Adipocyte (in vitro differentiated cells): ENCODE measurements around the gene KIF21B.

Source experiments
- DNase-seq: peaks from one replicate; pipeline ENCODE4 v3.0.0-alpha.2; 2015; ENCODE audit warnings: low read depth
- H3K27me3 ChIP-seq: replicated peaks from 2 replicates; pipeline ENCODE4 v1.7.0; 2013; ENCODE audit warnings: mild to moderate bottlenecking, low read length, moderate library complexity; ENCODE audit not compliant: control insufficient read depth, insufficient read depth
- H3K36me3 ChIP-seq: 2 replicates; pipeline ENCODE4 v1.7.0; 2013; ENCODE audit warnings: low read length, mild to moderate bottlenecking, moderate library complexity; ENCODE audit not compliant: control insufficient read depth, insufficient read depth, severe bottlenecking
- H3K4me1 ChIP-seq: 2 replicates; pipeline ENCODE4 v1.7.0; 2013; ENCODE audit warnings: mild to moderate bottlenecking, low read length, moderate library complexity; ENCODE audit not compliant: control insufficient read depth, insufficient read depth
- H3K4me3 ChIP-seq: 2 replicates; pipeline ENCODE4 v1.7.0; 2013; ENCODE audit warnings: mild to moderate bottlenecking, low read length, moderate library complexity
- H3K9ac ChIP-seq: 2 replicates; pipeline ENCODE4 v1.7.0; 2013; ENCODE audit warnings: mild to moderate bottlenecking, low read length, moderate library complexity
- H3K9me3 ChIP-seq: 2 replicates; pipeline ENCODE4 v1.7.0; 2013; ENCODE audit warnings: mild to moderate bottlenecking, low read length, moderate library complexity; ENCODE audit not compliant: control insufficient read depth

Gene KIF21B

DNA sequence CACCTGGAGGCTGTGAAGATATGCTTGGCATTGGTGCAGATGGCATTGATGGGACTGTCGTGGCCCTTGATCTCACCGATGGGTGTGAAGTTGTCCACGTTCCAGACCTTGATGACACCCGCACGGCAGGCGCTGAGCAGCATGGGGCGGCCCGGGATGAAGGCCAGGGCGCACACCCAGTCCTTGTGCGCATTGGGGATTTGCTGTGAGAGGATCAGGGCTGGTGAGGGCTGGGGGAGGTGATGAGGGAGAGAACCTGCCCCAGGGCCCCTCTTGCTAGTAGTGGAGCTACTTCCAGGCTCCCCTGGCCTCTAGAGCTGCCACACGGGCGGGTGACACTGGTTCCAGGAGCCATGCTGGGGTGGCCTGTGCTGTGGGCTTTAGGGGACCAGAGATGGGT lies 48.8 kb downstream of the KIF21B start:
- no peak overlapping the region for H3K9ac ChIP-seq
- DNase-seq = no peak
- no peak overlapping the region for H3K4me3 ChIP-seq
- no peaks in the 10 kb centered on the region for H3K36me3 ChIP-seq
- H3K27me3 ChIP-seq = no peaks in the 10 kb centered on the region
- H3K9me3 ChIP-seq = peaks cover 1% of the 10 kb centered on the region
- H3K4me1 ChIP-seq = no peaks in the 10 kb centered on the region

DNA sequence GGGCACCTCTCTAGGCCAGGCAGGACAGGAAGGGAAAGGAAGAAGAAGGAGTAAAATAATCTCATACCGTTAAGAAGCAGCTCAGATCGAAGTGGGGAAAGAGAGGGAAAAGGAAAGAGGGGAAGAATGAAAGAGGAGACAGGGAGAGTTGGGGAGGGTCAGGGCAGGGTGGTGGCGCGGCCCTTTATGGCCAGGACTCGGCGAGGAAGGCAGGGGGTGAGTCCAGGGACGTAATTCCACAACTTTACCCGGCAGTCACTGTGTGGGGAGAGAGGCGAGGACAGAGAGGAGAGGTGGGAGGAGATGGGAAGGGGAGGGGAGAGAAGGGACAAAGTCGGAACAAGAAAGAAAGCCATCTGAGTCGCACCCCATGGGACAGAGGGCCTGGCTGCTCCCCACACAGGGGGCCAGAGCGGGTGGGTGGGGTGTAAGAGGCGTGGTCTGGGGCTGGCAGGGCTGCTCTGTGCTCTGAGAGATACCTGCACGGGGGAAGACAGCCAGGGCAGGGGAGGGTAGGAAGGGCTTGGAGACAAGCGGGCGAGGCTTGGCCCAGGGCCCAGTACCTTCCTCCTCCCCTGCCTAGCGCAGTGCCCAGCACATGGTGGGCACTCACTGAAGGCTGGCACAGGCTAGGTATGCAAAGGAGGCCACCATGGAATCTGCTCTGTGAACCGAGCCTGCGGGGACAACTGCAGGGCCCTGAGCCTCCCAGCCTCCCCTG lies 49.4 kb downstream of the KIF21B start:
- Histone ChIP-seq H3K36me3 (no peaks in the 10 kb centered on the region), H3K27me3 (no peaks in the 10 kb centered on the region), H3K4me3 (no peak overlapping the region), H3K9me3 (no peaks in the 10 kb centered on the region), H3K9ac (no peak overlapping the region), H3K4me1 (no peaks in the 10 kb centered on the region)
- DNase-seq = no peak

DNA sequence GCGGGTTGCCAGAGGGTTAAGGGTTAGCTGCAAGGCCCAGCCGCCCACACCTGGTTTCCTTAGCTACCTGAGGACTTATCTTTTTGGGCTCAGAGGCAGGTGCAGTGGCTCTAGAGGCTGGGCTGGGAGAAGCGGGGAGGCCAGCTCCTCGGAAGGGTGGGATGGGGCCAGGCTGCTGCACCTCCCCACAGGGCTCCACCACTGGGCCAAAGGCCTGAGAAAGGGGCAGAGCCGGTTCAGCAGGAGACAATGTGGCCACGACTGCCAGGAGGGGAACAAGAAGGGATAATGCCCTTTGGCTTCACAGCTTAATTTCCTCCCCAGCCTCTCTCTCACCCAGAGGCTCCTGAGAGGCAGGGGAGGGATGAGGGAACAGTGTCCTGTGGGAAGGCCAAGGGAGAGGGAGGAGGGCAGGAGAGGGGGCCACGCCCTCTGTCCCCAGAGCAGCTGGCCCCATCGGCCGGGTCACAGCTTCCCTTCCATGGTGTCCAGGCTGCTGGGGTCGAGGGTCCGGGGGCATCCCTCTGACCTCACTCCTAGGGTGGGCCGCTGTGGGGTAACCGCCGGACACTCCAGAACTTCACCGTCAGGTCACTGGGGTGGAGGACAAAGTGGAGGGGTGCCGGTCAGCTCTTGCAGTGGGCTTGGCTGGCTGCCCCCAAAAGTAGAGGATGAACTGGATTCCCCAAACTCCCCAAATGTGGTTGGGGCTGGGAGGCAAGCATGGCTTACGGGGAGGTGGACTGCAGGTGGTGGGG lies 50.4 kb downstream of the KIF21B start:
- no peaks in the 10 kb centered on the region for H3K36me3 ChIP-seq
- no peaks in the 10 kb centered on the region for H3K4me1 ChIP-seq
- no peak for DNase-seq
- H3K9me3 ChIP-seq = no peaks in the 10 kb centered on the region
- peaks cover 4% of the 10 kb centered on the region for H3K27me3 ChIP-seq
- no peak overlapping the region for H3K4me3 ChIP-seq
- H3K9ac ChIP-seq = no peak overlapping the region

DNA sequence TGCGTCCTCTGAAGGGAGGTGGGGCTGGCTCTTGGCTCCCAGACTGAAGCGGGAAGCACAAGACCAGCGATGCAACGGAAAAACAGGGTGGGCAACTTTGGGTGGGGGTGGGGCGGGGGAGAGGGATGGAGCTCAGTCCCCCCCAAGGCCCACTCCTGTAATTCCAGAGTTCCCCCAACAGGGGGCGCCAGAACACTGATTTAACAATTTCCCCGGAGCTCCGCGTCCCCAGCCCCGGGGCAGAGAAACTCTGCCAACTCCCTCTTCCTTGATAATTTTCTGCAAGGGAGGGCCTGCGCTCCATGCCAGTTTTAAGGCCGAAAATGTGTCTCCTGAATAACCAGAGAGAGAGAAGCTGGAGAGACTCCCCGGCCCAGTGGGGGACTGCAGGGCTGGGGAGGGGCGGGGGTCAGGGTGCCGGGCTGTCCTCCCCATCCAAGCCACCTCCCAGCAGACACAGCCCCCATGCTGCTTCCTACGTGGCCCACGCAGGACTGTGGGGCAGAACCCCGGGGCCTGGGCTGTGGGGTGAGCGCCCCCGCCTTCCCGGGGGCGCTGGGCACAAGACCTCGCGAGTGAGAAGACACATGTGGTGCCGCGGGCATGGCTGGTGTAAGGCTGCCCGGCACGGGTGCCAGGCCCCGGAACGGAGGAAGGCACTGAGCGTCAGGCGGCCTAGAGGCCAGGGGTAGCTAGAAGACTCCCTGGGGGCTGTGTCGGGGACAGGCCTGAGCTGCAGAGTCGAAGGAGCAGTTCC lies 51.4 kb downstream of the KIF21B start:
- H3K9me3 ChIP-seq = no peaks in the 10 kb centered on the region
- DNase-seq = peak; percentile 83
- H3K4me1 ChIP-seq = no peaks in the 10 kb centered on the region
- H3K9ac ChIP-seq = no peak overlapping the region
- H3K4me3 ChIP-seq = no peak overlapping the region
- H3K27me3 ChIP-seq = peaks cover 4% of the 10 kb centered on the region
- H3K36me3 ChIP-seq = no peaks in the 10 kb centered on the region

DNA sequence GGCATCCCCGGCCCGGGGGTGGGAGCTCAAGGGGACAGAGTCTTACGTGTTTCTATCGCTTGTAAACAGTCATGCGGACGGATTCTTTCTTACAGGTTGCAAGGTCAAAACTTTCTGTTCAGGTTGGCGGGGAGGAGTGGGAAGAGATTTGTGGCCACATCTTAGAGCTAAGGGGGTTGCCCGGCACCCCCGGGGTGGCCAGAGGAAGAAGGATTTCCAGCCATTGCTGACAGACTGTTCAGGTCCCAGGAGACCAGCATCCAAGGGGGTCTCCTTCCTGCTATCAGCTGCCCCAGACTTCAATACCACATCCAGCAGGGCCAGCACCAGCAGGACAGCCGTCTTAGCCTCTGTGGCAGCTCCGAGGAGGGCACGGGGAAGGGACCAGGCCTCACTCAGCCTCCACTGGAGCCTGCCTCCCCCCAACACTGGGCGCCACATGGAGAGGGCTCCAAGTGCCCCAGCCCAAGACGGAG lies 52.0 kb downstream of the KIF21B start:
- H3K4me1 ChIP-seq = no peaks in the 10 kb centered on the region
- peaks cover 4% of the 10 kb centered on the region for H3K27me3 ChIP-seq
- H3K36me3 ChIP-seq = no peaks in the 10 kb centered on the region
- H3K9ac ChIP-seq = no peak overlapping the region
- no peak overlapping the region for H3K4me3 ChIP-seq
- no peak for DNase-seq
- H3K9me3 ChIP-seq = no peaks in the 10 kb centered on the region

DNA sequence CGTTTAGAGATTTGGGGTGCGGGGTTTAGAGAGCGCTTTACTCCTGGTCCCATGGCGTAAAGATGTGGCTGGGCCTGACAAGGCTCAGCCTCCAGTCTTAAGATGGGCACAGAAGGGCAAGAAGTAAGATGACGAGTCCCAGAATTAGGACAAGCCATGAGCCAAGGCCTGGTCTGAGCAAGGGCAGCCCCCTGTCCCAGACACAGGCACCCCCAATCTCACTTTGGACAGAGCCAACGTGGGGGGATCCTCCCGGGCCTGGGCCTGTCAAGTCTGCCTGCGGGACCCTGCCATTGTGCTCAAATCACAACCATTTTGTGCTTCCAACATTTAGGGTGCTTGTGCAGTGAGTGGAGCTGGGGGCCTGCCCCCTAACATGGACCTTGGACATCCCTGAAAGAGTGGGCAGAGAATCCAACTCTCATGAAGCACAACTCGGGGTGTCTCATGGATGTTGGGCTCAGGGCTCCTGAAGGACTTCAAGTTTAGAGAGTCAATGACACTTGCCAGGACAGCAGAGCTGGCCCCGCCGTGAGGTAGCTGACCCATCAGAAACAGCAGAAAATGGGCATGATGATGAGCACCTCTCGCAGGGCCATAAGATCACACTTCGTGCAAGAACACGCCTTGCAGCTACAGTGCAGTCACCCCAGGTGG lies 52.6 kb downstream of the KIF21B start:
- Histone ChIP-seq H3K36me3 (no peaks in the 10 kb centered on the region), H3K9ac (no peak overlapping the region), H3K4me1 (no peaks in the 10 kb centered on the region), H3K4me3 (no peak overlapping the region), H3K9me3 (no peaks in the 10 kb centered on the region), H3K27me3 (peaks cover 4% of the 10 kb centered on the region)
- DNase-seq = no peak

DNA sequence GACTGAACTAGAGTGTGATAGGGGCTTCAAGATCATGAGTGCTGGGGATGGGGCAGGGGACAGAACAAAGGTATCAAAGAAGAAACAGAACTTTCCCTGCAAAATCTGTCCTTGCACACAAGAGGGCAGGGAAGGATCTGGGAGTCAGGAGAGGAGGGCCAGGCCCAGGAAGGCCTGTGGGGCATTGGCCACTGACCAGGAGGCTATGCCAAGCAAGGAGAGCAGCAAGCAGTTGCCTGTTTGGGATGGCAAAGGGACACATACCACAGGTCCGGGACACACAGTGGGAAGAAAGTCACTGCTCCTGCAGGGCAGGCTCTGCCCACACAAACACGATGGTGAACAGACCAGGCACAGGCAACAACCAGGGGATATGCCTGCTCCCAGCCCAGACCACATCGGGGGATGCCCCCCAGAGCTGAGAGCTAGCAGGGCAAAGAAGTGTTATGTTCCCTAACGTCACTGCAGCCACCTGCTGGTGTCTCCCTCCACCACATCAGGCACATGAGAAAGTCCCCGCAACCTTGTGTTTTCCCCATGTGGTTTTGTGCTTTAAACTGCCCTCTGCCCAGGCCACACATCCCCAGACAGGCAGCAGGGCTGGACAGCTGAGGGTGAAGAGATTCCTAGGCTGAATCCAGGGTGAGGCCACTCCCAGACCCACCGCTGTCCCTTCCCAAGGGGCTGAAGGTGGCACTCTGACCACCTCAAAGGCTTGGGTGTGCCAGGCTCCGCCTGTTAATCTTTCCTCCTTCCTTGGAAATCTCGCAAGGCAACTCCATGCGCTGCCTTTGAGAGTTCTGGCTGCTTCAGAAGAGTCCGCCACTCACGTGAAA lies 53.6 kb downstream of the KIF21B start:
- Histone ChIP-seq H3K27me3 (peaks cover 9% of the 10 kb centered on the region), H3K4me1 (no peaks in the 10 kb centered on the region), H3K9ac (no peak overlapping the region), H3K36me3 (no peaks in the 10 kb centered on the region), H3K4me3 (no peak overlapping the region), H3K9me3 (no peaks in the 10 kb centered on the region)
- DNase-seq = no peak

DNA sequence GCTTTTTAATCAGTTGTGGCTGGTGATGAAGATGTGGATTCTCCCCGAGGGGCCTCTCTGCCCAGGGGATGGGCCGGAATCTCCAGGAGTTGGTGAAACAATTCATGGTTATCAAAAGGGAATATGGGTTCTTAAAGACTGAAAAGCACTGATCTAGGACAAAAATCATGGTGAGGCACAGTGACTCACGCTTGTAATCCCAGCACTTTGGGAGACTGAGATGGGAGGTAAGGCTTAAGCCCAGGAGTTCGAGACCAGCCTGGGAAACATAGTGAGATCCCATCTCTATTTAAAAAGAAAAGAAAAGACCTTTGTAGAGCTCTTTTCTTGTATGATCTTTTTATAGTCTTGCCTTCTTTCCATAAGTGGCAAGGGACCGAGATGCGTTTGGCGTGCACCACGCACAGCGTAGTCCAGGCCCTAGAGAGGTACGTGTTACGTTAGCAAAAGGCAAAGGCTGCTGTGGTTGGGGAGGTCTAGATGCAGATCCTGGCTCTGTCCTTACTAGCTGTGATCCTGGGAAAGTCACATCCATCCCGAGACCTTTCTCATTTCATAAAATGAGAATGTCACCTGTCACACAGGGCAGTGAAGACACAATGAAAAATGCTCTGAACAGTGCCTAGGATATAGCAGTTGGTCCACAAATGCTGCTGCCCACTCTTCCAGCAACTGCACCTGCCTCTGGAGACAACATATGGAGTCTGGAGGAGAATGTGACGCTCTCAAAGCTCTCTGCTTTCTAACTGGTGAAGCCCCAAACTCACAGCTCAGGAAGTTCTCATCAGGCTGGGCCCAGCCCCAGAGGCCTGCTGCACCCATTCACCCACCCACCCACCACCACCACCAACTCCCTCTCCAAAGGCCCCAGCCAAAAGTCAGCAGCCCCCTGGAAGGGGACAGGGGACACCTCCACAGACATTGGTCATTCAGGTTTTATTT lies 54.8 kb downstream of the KIF21B start:
- no peaks in the 10 kb centered on the region for H3K36me3 ChIP-seq
- no peak overlapping the region for H3K4me3 ChIP-seq
- DNase-seq = peak; percentile 13
- no peak overlapping the region for H3K9ac ChIP-seq
- H3K9me3 ChIP-seq = no peaks in the 10 kb centered on the region
- no peaks in the 10 kb centered on the region for H3K4me1 ChIP-seq
- peaks cover 13% of the 10 kb centered on the region for H3K27me3 ChIP-seq

DNA sequence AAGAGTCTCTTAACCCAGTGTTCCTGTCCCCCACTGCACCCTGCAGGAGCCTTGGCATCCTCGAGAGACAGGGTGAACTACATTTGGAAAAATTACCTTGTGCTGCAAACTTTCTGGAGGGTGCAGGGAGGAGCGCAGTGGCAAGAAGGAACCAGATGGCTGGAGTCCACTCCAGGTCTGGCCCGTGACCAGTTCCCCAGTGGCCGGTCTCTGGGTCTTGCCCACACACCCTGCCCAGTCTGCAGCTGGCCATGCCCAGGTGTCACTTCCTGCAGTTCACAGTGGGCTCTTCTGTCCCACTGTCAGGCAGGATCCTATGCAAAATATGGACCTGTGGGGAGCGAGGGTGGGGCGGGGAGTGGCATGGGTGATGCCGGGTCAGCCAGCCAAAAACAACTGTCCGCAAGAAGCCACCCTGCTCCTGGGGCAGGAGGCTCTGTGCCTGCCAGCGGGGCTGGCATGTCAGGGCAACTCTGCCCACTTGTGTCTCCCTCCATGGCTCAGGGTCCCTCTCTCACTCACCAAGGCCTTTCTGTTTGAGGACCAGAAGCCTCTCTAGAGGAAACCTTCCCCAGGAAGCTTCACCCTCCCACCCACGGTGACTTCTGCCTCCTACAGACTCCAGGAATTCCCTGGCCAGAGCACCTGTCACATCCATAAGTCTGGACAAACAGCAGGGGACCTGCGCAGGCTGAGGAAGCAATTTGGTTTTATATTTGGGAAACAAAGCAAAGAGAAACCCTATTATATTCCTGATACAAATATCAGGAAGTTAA lies 55.6 kb downstream of the KIF21B start:
- no peaks in the 10 kb centered on the region for H3K4me1 ChIP-seq
- no peak overlapping the region for H3K9ac ChIP-seq
- H3K27me3 ChIP-seq = peaks cover 18% of the 10 kb centered on the region
- no peak overlapping the region for H3K4me3 ChIP-seq
- H3K9me3 ChIP-seq = no peaks in the 10 kb centered on the region
- H3K36me3 ChIP-seq = no peaks in the 10 kb centered on the region
- no peak for DNase-seq
